Measurements from ENCODE around the gene SLC44A5. TPM values are rescaled to one million over a fixed set of nuclear protein-coding genes. Genes with fewer than 3 reads are reported as not detected.
"Not testable (repeated sequence)": the region's sequence is repeated elsewhere in the genome, so short reads cannot be mapped to it uniquely, and the experiment has no call there.

SLC44A5 gene
- total RNA-seq, 2 donors from 2014 or later = 0.17 to 5.4 TPM

DNA sequence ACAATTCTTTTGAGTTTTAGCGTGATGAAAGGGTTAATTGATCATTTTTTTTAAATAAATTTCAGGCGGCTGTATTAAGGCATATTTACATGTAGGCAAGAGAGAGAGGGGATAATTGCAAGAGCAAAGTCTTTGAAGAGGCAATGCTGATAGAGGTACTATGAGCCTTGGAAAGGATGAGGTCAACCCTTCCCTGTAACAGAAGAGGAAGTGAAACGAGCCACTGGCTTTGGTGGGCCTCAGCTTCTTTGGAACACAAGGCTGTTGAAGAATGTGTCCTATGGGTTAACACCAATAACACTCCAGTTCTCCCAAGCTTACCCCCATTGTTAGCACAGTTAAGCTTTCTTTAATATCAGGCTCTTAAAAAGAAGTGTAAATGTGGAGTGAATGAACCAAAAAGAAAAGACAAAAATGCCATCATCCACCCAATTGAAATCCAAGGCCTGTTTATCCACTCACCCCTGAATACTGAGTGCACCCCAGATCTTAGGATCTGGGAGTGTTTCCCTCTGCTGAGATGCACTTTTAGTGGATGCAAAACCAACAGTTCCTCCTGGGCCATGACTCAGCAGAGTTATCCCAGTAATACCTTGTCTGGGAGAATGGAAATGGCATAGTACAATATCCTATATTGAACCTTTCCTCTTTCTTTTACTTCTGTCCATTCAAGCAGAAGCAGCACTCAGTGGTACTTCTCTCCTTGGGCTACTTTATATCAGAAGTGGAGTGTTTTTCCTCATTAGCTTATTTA, 216.4 kb downstream of the SLC44A5 start:
- Histone ChIP-seq H3K4me3 (no peak overlapping the region), H3K36me3 (no peaks in the 10 kb centered on the region), H3K9me3 (no peaks in the 10 kb centered on the region), H3K27ac (no peak overlapping the region), H3K9ac (ENCODE audit: low read depth in 2 of 2, low read length in 2 of 2) (no peak overlapping the region), H3K4me1 (no peaks in the 10 kb centered on the region), H3K27me3 (no peaks in the 10 kb centered on the region)
- intact Hi-C loops (cut with DNase I) = no loop called here
- no peak for DNase-seq
- TF ChIP-seq, protein P1, sequence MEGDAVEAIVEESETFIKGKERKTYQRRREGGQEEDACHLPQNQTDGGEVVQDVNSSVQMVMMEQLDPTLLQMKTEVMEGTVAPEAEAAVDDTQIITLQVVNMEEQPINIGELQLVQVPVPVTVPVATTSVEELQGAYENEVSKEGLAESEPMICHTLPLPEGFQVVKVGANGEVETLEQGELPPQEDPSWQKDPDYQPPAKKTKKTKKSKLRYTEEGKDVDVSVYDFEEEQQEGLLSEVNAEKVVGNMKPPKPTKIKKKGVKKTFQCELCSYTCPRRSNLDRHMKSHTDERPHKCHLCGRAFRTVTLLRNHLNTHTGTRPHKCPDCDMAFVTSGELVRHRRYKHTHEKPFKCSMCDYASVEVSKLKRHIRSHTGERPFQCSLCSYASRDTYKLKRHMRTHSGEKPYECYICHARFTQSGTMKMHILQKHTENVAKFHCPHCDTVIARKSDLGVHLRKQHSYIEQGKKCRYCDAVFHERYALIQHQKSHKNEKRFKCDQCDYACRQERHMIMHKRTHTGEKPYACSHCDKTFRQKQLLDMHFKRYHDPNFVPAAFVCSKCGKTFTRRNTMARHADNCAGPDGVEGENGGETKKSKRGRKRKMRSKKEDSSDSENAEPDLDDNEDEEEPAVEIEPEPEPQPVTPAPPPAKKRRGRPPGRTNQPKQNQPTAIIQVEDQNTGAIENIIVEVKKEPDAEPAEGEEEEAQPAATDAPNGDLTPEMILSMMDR (IDR thresholded peaks at IDR 0.05) = no peak

GRCh38 chr1:75392278-75392677, 218.6 kb downstream of the SLC44A5 start:
- H3K9ac ChIP-seq (ENCODE audit: low read depth in 2 of 2, low read length in 2 of 2) = no peak overlapping the region
- no peak overlapping the region for H3K4me3 ChIP-seq
- no peak overlapping the region for H3K27ac ChIP-seq
- TF ChIP-seq, protein P1 (IDR thresholded peaks at IDR 0.05) = no peak
- H3K4me1 ChIP-seq = no peaks in the 10 kb centered on the region
- intact Hi-C loops (cut with DNase I) = no loop called here
- DNase-seq = no peak
- H3K36me3 ChIP-seq = no peaks in the 10 kb centered on the region
- H3K27me3 ChIP-seq = no peaks in the 10 kb centered on the region
- H3K9me3 ChIP-seq = no peaks in the 10 kb centered on the region

- peak overlapping the region; percentile 20 for H3K4me3 ChIP-seq
- H3K4me1 ChIP-seq; H3K9ac ChIP-seq (ENCODE audit: low read depth in 2 of 2, low read length in 2 of 2); H3K27me3 ChIP-seq; H3K9me3 ChIP-seq; DNase-seq; H3K36me3 ChIP-seq; intact Hi-C loops (cut with DNase I): not testable (repeated sequence)
- peak overlapping the region; percentile 20 for H3K27ac ChIP-seq
Observed at GRCh38 chr1:75375476-75376447, 235.2 kb downstream of the SLC44A5 start.

- Histone ChIP-seq H3K9ac (ENCODE audit: low read depth in 2 of 2, low read length in 2 of 2) (no peak overlapping the region), H3K27me3 (no peaks in the 10 kb centered on the region), H3K4me3 (no peak overlapping the region), H3K4me1 (no peaks in the 10 kb centered on the region), H3K27ac (no peak overlapping the region), H3K36me3 (no peaks in the 10 kb centered on the region), H3K9me3 (no peaks in the 10 kb centered on the region)
- DNase-seq = no peak
- TF ChIP-seq, protein P1 (IDR thresholded peaks at IDR 0.05) = no peak
- intact Hi-C loops (cut with DNase I) = no loop called here
Observed at GRCh38 chr1:75373542-75374159, 237.3 kb downstream of the SLC44A5 start.

DNA sequence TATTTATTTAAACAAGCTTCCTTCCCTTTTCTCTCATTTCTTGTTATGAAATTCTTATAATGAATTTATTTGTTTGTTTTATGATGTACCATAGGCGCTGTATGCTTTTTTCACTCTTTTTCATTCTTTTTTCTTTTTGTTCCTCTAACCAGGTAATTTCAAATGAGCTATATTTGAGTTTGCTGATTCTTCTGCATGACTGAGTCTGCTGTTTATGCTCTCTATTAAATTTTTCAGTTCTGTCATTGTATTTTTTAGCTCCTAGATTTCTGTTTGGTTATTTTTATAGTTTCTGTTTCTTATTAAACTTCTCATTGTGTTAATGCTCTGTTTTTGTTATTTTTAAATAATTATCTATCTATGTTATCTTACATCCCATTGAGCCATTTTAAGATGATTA, 244.3 kb downstream of the SLC44A5 start:
- Histone ChIP-seq H3K9ac (ENCODE audit: low read depth in 2 of 2, low read length in 2 of 2) (no peak overlapping the region), H3K27me3 (no peaks in the 10 kb centered on the region), H3K27ac (no peak overlapping the region), H3K36me3 (no peaks in the 10 kb centered on the region), H3K4me3 (no peak overlapping the region), H3K9me3 (no peaks in the 10 kb centered on the region), H3K4me1 (no peaks in the 10 kb centered on the region)
- TF ChIP-seq, protein P1 (IDR thresholded peaks at IDR 0.05) = no peak
- intact Hi-C loops (cut with DNase I) = no loop called here
- DNase-seq = no peak
